Caco-2 (cell line): ENCODE data around the gene CRISPLD2. TPM values are rescaled to one million over a fixed set of nuclear protein-coding genes. Genes with fewer than 3 reads are reported as not detected.

Experiments
- BruUV-seq: library from RNA; stranded (reverse); fragments of 400-500 nt; replicated peaks from 2 replicates; lab custom pipeline; 2021; lab: Mats Ljungman, UMichigan
- CTCF ChIA-PET: fragments of 300-600 bp; sonication (Branson Sonifier 250); formaldehyde crosslinking; loops from one replicate; lab custom pipeline; 2022; ENCODE audit warnings: antibody characterized with exemption; lab: Charles Lee
- POLR2A ChIA-PET: fragments of 300-600 bp; sonication (Branson Sonifier 250); formaldehyde crosslinking; loops from one replicate; lab custom pipeline; 2022; ENCODE audit warnings: antibody characterized with exemption; lab: Charles Lee
- DNase-seq, 2 experiments: peaks; one replicate each; pipeline versions ENCODE4 v3.0.0 to v3.0.0-alpha.2; 2020 to 2022
- H3K27me3 ChIP-seq: replicated peaks from 2 replicates; pipeline ENCODE4 v1.6.0; 2011; ENCODE audit warnings: low read length; ENCODE audit not compliant: control insufficient read depth, insufficient read depth
- H3K36me3 ChIP-seq: 2 replicates; pipeline ENCODE4 v1.5.1; 2011; ENCODE audit warnings: low read length; ENCODE audit not compliant: control insufficient read depth, insufficient read depth
- H3K4me1 ChIP-seq: fragments of 250-450 bp; sonication (Bioruptor Pico); 2 replicates; pipeline ENCODE4 v1.5.1; 2020; ENCODE audit warnings: mild to moderate bottlenecking
- H3K4me3 ChIP-seq: 2 replicates; pipeline ENCODE4 v1.5.1; 2011; ENCODE audit warnings: low read depth, mild to moderate bottlenecking, control low read depth, low read length
- H3K9me3 ChIP-seq: fragments of 250-450 bp; sonication (Bioruptor Pico); 2 replicates; pipeline ENCODE4 v1.5.1; 2020; ENCODE audit warnings: mild to moderate bottlenecking, moderate library complexity
- H3K27ac Mint-ChIP-seq: one replicate; pipeline ENCODE4 v1.8.0; 2022; ENCODE audit warnings: mixed read lengths; ENCODE audit not compliant: unreplicated experiment
- H3K27me3 Mint-ChIP-seq: one replicate; pipeline ENCODE4 v1.8.0; 2022; ENCODE audit warnings: mixed read lengths; ENCODE audit not compliant: insufficient read depth, unreplicated experiment
- H3K36me3 Mint-ChIP-seq: one replicate; pipeline ENCODE4 v1.8.0; 2022; ENCODE audit warnings: mild to moderate bottlenecking, mixed read lengths; ENCODE audit not compliant: insufficient read depth, unreplicated experiment
- H3K4me1 Mint-ChIP-seq: one replicate; pipeline ENCODE4 v1.8.0; 2022; ENCODE audit warnings: low read depth, mixed read lengths; ENCODE audit not compliant: unreplicated experiment
- H3K4me3 Mint-ChIP-seq: one replicate; pipeline ENCODE4 v1.8.0; 2022; ENCODE audit warnings: mild to moderate bottlenecking, moderate library complexity, mixed read lengths; ENCODE audit not compliant: unreplicated experiment
- H3K9me3 Mint-ChIP-seq: one replicate; pipeline ENCODE4 v1.8.0; 2022; ENCODE audit warnings: mixed read lengths; ENCODE audit not compliant: unreplicated experiment
- CTCF ChIP-seq, 2 experiments: fragments of 200-600 bp in 1 of 2; IDR thresholded peaks; 1 replicate in 1 of 2; 2 replicates in 1 of 2; pipeline versions ENCODE4 v1.5.1 to v1.8.0; 2011 to 2022; ENCODE audit warnings: antibody characterized with exemption in 1 of 2, control low read depth in 1 of 2, inconsistent platforms in 1 of 2, low read depth in 1 of 2, low read length in 1 of 2, mild to moderate bottlenecking in 1 of 2, moderate library complexity in 1 of 2; ENCODE audit not compliant: insufficient read depth in 1 of 2, severe bottlenecking in 1 of 2, unreplicated experiment in 1 of 2
- intact Hi-C: fragments of 100-400 bp; cut with micrococcal nuclease; formaldehyde crosslinking; loops from one replicate; pipeline ENCODE4 v1.10.0; 2022; ENCODE audit not compliant: unreplicated experiment
- total RNA-seq: library from RNA; stranded (reverse); gene quantifications from 2 replicates; pipeline ENCODE4 v1.2.3, GENCODE V29; 2022

The CRISPLD2 gene
- total RNA-seq, 1 experiment from 2014 or later = 4.0 TPM

GRCh38 chr16:84888450-84888849 lies 68.7 kb downstream of the CRISPLD2 start:
- intact Hi-C loops = no loop called here
- no peaks in the 10 kb centered on the region for H3K27me3 ChIP-seq
- Mint-ChIP-seq H3K27ac (no peak overlapping the region), H3K4me1 (no peaks in the 10 kb centered on the region), H3K27me3 (no peaks in the 10 kb centered on the region), H3K4me3 (no peak overlapping the region), H3K9me3 (no peaks in the 10 kb centered on the region), H3K36me3 (no peaks in the 10 kb centered on the region)
- no peak for TF ChIP-seq CTCF (IDR thresholded peaks at IDR 0.05; ENCODE audit: insufficient read depth in 1 of 2, low read depth in 1 of 2, low read length in 1 of 2, severe bottlenecking in 1 of 2, unreplicated experiment in 1 of 2)
- H3K36me3 ChIP-seq = no peaks in the 10 kb centered on the region
- no peak for DNase-seq
- H3K4me1 ChIP-seq = no peaks in the 10 kb centered on the region
- BruUV-seq = no TSS peak
- ChIA-PET POLR2A (no interaction called here), CTCF (no interaction called here)
- no peak overlapping the region for H3K4me3 ChIP-seq
- H3K9me3 ChIP-seq = no peaks in the 10 kb centered on the region

GRCh38 chr16:84889066-84889465 lies 69.3 kb downstream of the CRISPLD2 start:
- Mint-ChIP-seq H3K9me3 (no peaks in the 10 kb centered on the region), H3K4me3 (no peak overlapping the region), H3K27ac (no peak overlapping the region), H3K36me3 (no peaks in the 10 kb centered on the region), H3K4me1 (peaks cover 4% of the 10 kb centered on the region), H3K27me3 (no peaks in the 10 kb centered on the region)
- no peaks in the 10 kb centered on the region for H3K27me3 ChIP-seq
- no peak for TF ChIP-seq CTCF (IDR thresholded peaks at IDR 0.05; ENCODE audit: insufficient read depth in 1 of 2, low read depth in 1 of 2, low read length in 1 of 2, severe bottlenecking in 1 of 2, unreplicated experiment in 1 of 2)
- no peak overlapping the region for H3K4me3 ChIP-seq
- ChIA-PET CTCF (no interaction called here), POLR2A (no interaction called here)
- no peaks in the 10 kb centered on the region for H3K9me3 ChIP-seq
- no TSS peak for BruUV-seq
- H3K36me3 ChIP-seq = no peaks in the 10 kb centered on the region
- no peak for DNase-seq
- intact Hi-C loops = no loop called here
- peaks cover 3% of the 10 kb centered on the region; the same call in 1 of the 2 replicates for H3K4me1 ChIP-seq

GRCh38 chr16:84890427-84890826 lies 70.6 kb downstream of the CRISPLD2 start:
- ChIA-PET CTCF (no interaction called here), POLR2A (no interaction called here)
- H3K27me3 Mint-ChIP-seq = no peaks in the 10 kb centered on the region

More at GRCh38 chr16:84890427-84890826, 70.6 kb downstream of the CRISPLD2 start:
- no peaks in the 10 kb centered on the region for H3K9me3 ChIP-seq
- no peaks in the 10 kb centered on the region for H3K36me3 ChIP-seq
- DNase-seq = no peak
- H3K27me3 ChIP-seq = no peaks in the 10 kb centered on the region
- TF ChIP-seq CTCF (IDR thresholded peaks at IDR 0.05; ENCODE audit: insufficient read depth in 1 of 2, low read depth in 1 of 2, low read length in 1 of 2, severe bottlenecking in 1 of 2, unreplicated experiment in 1 of 2) = no peak
- H3K4me3 ChIP-seq = no peak overlapping the region
- Mint-ChIP-seq H3K4me1 (peaks cover 7% of the 10 kb centered on the region), H3K36me3 (no peaks in the 10 kb centered on the region), H3K9me3 (no peaks in the 10 kb centered on the region), H3K4me3 (no peak overlapping the region), H3K27ac (no peak overlapping the region)
- peaks cover 4% of the 10 kb centered on the region; the same call in 1 of the 2 replicates for H3K4me1 ChIP-seq
- BruUV-seq = no TSS peak
- intact Hi-C loops = no loop called here
